ENCODE measurements around the gene NKAIN2. TPM values are rescaled to one million over a fixed set of nuclear protein-coding genes. Genes with fewer than 3 reads are reported as not detected.

Gene NKAIN2
- total RNA-seq, 4 donors from 2014 or later, result 0.19 TPM; not detected in 3

GRCh38 chr6:124658053-124658452 is 854.4 kb downstream of the NKAIN2 start:
- Histone ChIP-seq H3K27ac (no peak overlapping the region), H3K9me3 (no peaks in the 10 kb centered on the region), H3K27me3 (no peaks in the 10 kb centered on the region), H3K4me1 (no peaks in the 10 kb centered on the region), H3K36me3 (no peaks in the 10 kb centered on the region), H3K4me3 (no peak overlapping the region)
- 88 to 94% methylated on average over 8 of the region's 8 CpGs for WGBS, 2 donors
- DNase-seq, result no peak
- TF ChIP-seq, protein P1, sequence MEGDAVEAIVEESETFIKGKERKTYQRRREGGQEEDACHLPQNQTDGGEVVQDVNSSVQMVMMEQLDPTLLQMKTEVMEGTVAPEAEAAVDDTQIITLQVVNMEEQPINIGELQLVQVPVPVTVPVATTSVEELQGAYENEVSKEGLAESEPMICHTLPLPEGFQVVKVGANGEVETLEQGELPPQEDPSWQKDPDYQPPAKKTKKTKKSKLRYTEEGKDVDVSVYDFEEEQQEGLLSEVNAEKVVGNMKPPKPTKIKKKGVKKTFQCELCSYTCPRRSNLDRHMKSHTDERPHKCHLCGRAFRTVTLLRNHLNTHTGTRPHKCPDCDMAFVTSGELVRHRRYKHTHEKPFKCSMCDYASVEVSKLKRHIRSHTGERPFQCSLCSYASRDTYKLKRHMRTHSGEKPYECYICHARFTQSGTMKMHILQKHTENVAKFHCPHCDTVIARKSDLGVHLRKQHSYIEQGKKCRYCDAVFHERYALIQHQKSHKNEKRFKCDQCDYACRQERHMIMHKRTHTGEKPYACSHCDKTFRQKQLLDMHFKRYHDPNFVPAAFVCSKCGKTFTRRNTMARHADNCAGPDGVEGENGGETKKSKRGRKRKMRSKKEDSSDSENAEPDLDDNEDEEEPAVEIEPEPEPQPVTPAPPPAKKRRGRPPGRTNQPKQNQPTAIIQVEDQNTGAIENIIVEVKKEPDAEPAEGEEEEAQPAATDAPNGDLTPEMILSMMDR (IDR thresholded peaks at IDR 0.05), result no peak
- TF ChIP-seq POLR2A (IDR thresholded peaks at IDR 0.05), result no peak
- intact Hi-C loops (cut with DNase I), result no loop called here

DNA sequence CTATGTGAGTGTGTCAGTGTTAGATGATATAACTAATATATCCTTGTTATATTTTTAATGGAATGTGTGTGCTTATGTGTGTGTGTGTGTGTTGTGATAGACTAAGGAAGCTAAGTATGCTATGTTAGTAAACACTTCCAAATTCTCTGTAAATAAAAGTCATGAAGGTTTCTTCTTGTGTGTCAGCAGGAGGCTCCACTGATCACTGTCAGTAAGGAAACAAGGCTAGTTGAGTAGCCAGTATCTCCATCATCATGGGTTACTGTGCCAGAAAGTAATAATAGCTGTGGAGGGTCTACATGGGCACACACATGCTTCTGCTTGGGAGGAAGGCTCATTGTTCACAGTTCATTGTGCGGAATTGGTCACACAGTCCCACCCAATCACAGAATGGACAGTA is 855.8 kb downstream of the NKAIN2 start:
- TF ChIP-seq, protein P1 (IDR thresholded peaks at IDR 0.05), result no peak
- no peak for TF ChIP-seq POLR2A (IDR thresholded peaks at IDR 0.05)
- intact Hi-C loops (cut with DNase I), result no loop called here
- no peaks in the 10 kb centered on the region for H3K4me1 ChIP-seq
- H3K27me3 ChIP-seq, result no peaks in the 10 kb centered on the region
- no peaks in the 10 kb centered on the region for H3K36me3 ChIP-seq
- H3K4me3 ChIP-seq, result no peak overlapping the region
- H3K9me3 ChIP-seq, result no peaks in the 10 kb centered on the region
- 83 to 92% methylated on average over 1 of the region's 1 CpG for WGBS, 2 donors
- DNase-seq, result no peak
- no peak overlapping the region for H3K27ac ChIP-seq

GRCh38 chr6:124660185-124660584 is 856.5 kb downstream of the NKAIN2 start:
- Histone ChIP-seq H3K27me3 (no peaks in the 10 kb centered on the region), H3K27ac (no peak overlapping the region), H3K9me3 (no peaks in the 10 kb centered on the region), H3K4me3 (no peak overlapping the region), H3K36me3 (no peaks in the 10 kb centered on the region), H3K4me1 (no peaks in the 10 kb centered on the region)
- intact Hi-C loops (cut with DNase I), result no loop called here
- no peak for TF ChIP-seq POLR2A (IDR thresholded peaks at IDR 0.05)
- TF ChIP-seq, protein P1 (IDR thresholded peaks at IDR 0.05), result no peak
- DNase-seq, result no peak
- 58 to 62% methylated on average over 2 of the region's 2 CpGs for WGBS, 2 donors

GRCh38 chr6:124661097-124661661 is 857.5 kb downstream of the NKAIN2 start:
- Histone ChIP-seq H3K27me3 (no peaks in the 10 kb centered on the region), H3K9me3 (no peaks in the 10 kb centered on the region), H3K4me1 (no peaks in the 10 kb centered on the region), H3K27ac (no peak overlapping the region), H3K4me3 (no peak overlapping the region), H3K36me3 (no peaks in the 10 kb centered on the region)
- WGBS, 2 donors, result 16 to 29% methylated on average over 5 of the region's 5 CpGs
- intact Hi-C loops (cut with DNase I), result no loop called here
- DNase-seq, result no peak
- no peak for TF ChIP-seq POLR2A (IDR thresholded peaks at IDR 0.05)
- TF ChIP-seq, protein P1 (IDR thresholded peaks at IDR 0.05), result no peak

GRCh38 chr6:124668028-124668427 is 864.4 kb downstream of the NKAIN2 start:
- Histone ChIP-seq H3K27me3 (no peaks in the 10 kb centered on the region), H3K27ac (no peak overlapping the region), H3K4me1 (no peaks in the 10 kb centered on the region), H3K9me3 (no peaks in the 10 kb centered on the region), H3K4me3 (no peak overlapping the region), H3K36me3 (no peaks in the 10 kb centered on the region)
- 74 to 85% methylated on average over 5 of the region's 5 CpGs for WGBS, 2 donors
- DNase-seq, result no peak
- intact Hi-C loops (cut with DNase I), result no loop called here
- TF ChIP-seq, protein P1 (IDR thresholded peaks at IDR 0.05), result no peak
- no peak for TF ChIP-seq POLR2A (IDR thresholded peaks at IDR 0.05)
